GM12875 (cell line): ENCODE results near the gene THOC5.

Experiments
- H3K4me3 ChIP-seq: one replicate; pipeline ENCODE4 v1.5.1; 2011; ENCODE audit warnings: low read depth, low read length, control low read depth
- CTCF ChIP-seq: IDR thresholded peaks from 2 replicates; pipeline ENCODE4 v1.5.1; 2011; ENCODE audit warnings: low read depth, mild to moderate bottlenecking, control low read depth, inconsistent platforms, low read length, moderate library complexity, borderline replicate concordance; ENCODE audit not compliant: insufficient read depth

The THOC5 gene

GRCh38 chr22:29484642-29485041, 68.9 kb downstream of the THOC5 start:
- H3K4me3 ChIP-seq = no peak overlapping the region
- no peak for TF ChIP-seq CTCF

- no peak for TF ChIP-seq CTCF
- H3K4me3 ChIP-seq = no peak overlapping the region
Measured at GRCh38 chr22:29483254-29483653, 70.3 kb downstream of the THOC5 start.

GRCh38 chr22:29482726-29483125, 70.8 kb downstream of the THOC5 start:
- TF ChIP-seq CTCF = no peak
- H3K4me3 ChIP-seq = no peak overlapping the region

DNA sequence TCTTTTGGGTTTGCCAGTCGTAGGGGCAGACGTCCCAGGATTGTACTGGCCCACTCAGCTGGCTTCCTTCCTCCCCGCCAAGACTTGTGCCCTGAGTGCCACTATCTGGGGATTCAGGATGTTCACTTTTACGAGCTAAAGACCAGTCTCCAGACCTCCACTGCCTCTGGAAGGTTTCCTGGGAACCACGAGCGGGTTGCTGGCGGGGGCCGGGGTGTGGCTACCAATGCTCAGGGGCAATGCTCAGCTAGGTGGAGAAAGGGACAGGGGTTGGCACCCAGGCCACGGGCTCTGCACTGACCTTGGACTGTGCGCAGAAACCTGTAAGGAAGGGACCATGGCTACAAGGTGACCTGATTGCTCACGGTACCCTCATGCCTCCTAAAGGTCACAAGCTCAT, 71.3 kb downstream of the THOC5 start:
- no peak for TF ChIP-seq CTCF
- H3K4me3 ChIP-seq = no peak overlapping the region

GRCh38 chr22:29481265-29482000, 72.1 kb downstream of the THOC5 start:
- H3K4me3 ChIP-seq = no peak overlapping the region

GRCh38 chr22:29480512-29481264, 72.9 kb downstream of the THOC5 start:
- TF ChIP-seq CTCF = no peak
- H3K4me3 ChIP-seq = no peak overlapping the region

More at GRCh38 chr22:29481265-29482000, 72.1 kb downstream of the THOC5 start:
- TF ChIP-seq CTCF = no peak

GRCh38 chr22:29480262-29480511, 73.4 kb downstream of the THOC5 start:
- no peak overlapping the region for H3K4me3 ChIP-seq
- no peak for TF ChIP-seq CTCF
